Endothelial cell of umbilical vein (primary cell): ENCODE data around the gene PRF1. TPM values are rescaled to one million over a fixed set of nuclear protein-coding genes. Genes with fewer than 3 reads are reported as not detected.

Source experiments
- BruUV-seq: library from RNA; stranded (reverse); fragments of 400-500 nt; replicated peaks from 2 replicates; lab custom pipeline; 2021; lab: Mats Ljungman, UMichigan
- CTCF ChIA-PET: fragments of 300-600, 350-600 bp; sonication (Branson Sonifier 250); formaldehyde crosslinking; loops from one replicate; lab custom pipeline; 2021; ENCODE audit warnings: antibody characterized with exemption, inconsistent platforms; lab: Charles Lee
- POLR2A ChIA-PET: fragments of 300-600, 350-600 bp; sonication (Branson Sonifier 250); formaldehyde crosslinking; loops from one replicate; lab custom pipeline; 2021; ENCODE audit warnings: antibody characterized with exemption, inconsistent platforms; lab: Charles Lee
- DNase-seq: peaks from one replicate; pipeline ENCODE4 v3.0.0-alpha.2; 2011; ENCODE audit warnings: low read depth, low spot score
- FAIRE-seq: peaks from 2 replicates; lab custom pipeline; 2011; peaks lifted over from hg19 to GRCh38; lab: Jason Lieb, UNC
- H2AFZ ChIP-seq: 2 replicates; pipeline ENCODE4 v1.6.0; 2012; ENCODE audit warnings: low read depth, low read length, control low read depth, inconsistent platforms
- H3K27ac ChIP-seq: 2 replicates; pipeline ENCODE4 v1.5.1; 2011; ENCODE audit warnings: low read depth, mild to moderate bottlenecking, control low read depth, low read length, moderate library complexity; ENCODE audit not compliant: insufficient read depth
- H3K27me3 ChIP-seq, 2 experiments: 2 replicates each; pipeline versions ENCODE4 v1.6.0 to v1.6.1; 2011; ENCODE audit warnings: low read length in 2 of 2, mixed read lengths in 1 of 2; ENCODE audit not compliant: control insufficient read depth in 2 of 2, insufficient read depth in 2 of 2
- H3K36me3 ChIP-seq, 2 experiments: 2 replicates in 1 of 2; 3 replicates in 1 of 2; pipeline ENCODE4 v1.5.1; 2011; ENCODE audit warnings: low read length in 2 of 2, mild to moderate bottlenecking in 1 of 2, moderate library complexity in 1 of 2; ENCODE audit not compliant: control insufficient read depth in 2 of 2, insufficient read depth in 2 of 2; ENCODE audit errors: extremely low read depth in 1 of 2
- H3K4me1 ChIP-seq: 3 replicates; pipeline ENCODE4 v1.5.1; 2011; ENCODE audit warnings: mild to moderate bottlenecking, low read length; ENCODE audit not compliant: control insufficient read depth, insufficient read depth; ENCODE audit errors: extremely low read depth
- H3K4me2 ChIP-seq: 2 replicates; pipeline ENCODE4 v1.6.1; 2011; ENCODE audit warnings: low read length, control low read depth, mixed read lengths; ENCODE audit not compliant: insufficient read depth
- H3K4me3 ChIP-seq, 3 experiments: fragments of 200-600 bp in 1 of 3; sonication (generic), shearing (Covaris generic) in 1 of 3; replicated peaks in 1 of 3; 2 replicates each; pipeline ENCODE4 v1.5.1; 2011 to 2016; ENCODE audit warnings: control low read depth in 3 of 3, low read length in 3 of 3, mild to moderate bottlenecking in 2 of 3, inconsistent platforms in 1 of 3, low read depth in 1 of 3, moderate library complexity in 1 of 3; ENCODE audit not compliant: insufficient read depth in 1 of 3
- H3K79me2 ChIP-seq: 2 replicates; pipeline ENCODE4 v1.6.0; 2012; ENCODE audit warnings: low read length, inconsistent platforms; ENCODE audit not compliant: control insufficient read depth, insufficient read depth
- H3K9ac ChIP-seq: replicated peaks from 2 replicates; pipeline ENCODE3; 2011; ENCODE audit warnings: low read length, control low read depth; ENCODE audit not compliant: insufficient read depth; ENCODE audit errors: extremely low read depth
- H3K9me1 ChIP-seq: replicated peaks from 3 replicates; pipeline ENCODE4 v1.6.0; 2011; ENCODE audit warnings: mild to moderate bottlenecking, low read length; ENCODE audit not compliant: control insufficient read depth, insufficient read depth; ENCODE audit errors: extremely low read depth
- H3K9me3 ChIP-seq: replicated peaks from 2 replicates; pipeline ENCODE4 v1.5.1; 2012; ENCODE audit warnings: low read length, inconsistent platforms; ENCODE audit not compliant: control insufficient read depth, insufficient read depth
- H4K20me1 ChIP-seq: replicated peaks from 2 replicates; pipeline ENCODE3; 2011; ENCODE audit warnings: mild to moderate bottlenecking, low read length; ENCODE audit not compliant: control insufficient read depth, insufficient read depth; ENCODE audit errors: extremely low read depth
- CTCF ChIP-seq, 2 donors: IDR thresholded peaks; 1 replicate in 1 of 2; 2 replicates in 1 of 2; pipeline ENCODE4 v1.5.1; 2011; ENCODE audit warnings: low read length in 2 of 2, mild to moderate bottlenecking in 2 of 2, moderate library complexity in 2 of 2, control low read depth in 1 of 2, inconsistent platforms in 1 of 2, low read depth in 1 of 2; ENCODE audit not compliant: insufficient read depth in 1 of 2; ENCODE audit errors: extremely low read depth in 1 of 2
- EZH2 ChIP-seq: IDR thresholded peaks from 2 replicates; pipeline ENCODE4 v1.6.1; 2012; ENCODE audit warnings: borderline replicate concordance, low read depth, mild to moderate bottlenecking, moderate library complexity, low read length, inconsistent platforms; ENCODE audit not compliant: severe bottlenecking
- FOS ChIP-seq: IDR thresholded peaks from 2 replicates; pipeline ENCODE4 v1.6.1; 2011; ENCODE audit warnings: mild to moderate bottlenecking, low read length, moderate library complexity, borderline replicate concordance; ENCODE audit not compliant: insufficient read depth
- GATA2 ChIP-seq: IDR thresholded peaks from 2 replicates; pipeline ENCODE4 v1.7.0; 2011; ENCODE audit warnings: low read depth, mild to moderate bottlenecking, moderate library complexity, mixed read lengths, low read length; ENCODE audit not compliant: insufficient read length, insufficient read depth
- JUN ChIP-seq: IDR thresholded peaks from 2 replicates; pipeline ENCODE4 v1.6.1; 2011; ENCODE audit warnings: borderline replicate concordance, low read depth; ENCODE audit not compliant: insufficient read length, insufficient read depth
- MAX ChIP-seq: IDR thresholded peaks from 2 replicates; pipeline ENCODE4 v1.6.1; 2011; ENCODE audit not compliant: insufficient read depth, insufficient read length
- MYC ChIP-seq: IDR thresholded peaks from one replicate; pipeline ENCODE4 v1.6.1; 2011; ENCODE audit warnings: mild to moderate bottlenecking, low read depth, low read length
- POLR2A ChIP-seq: IDR thresholded peaks from 2 replicates; pipeline ENCODE4 v1.6.1; 2012; ENCODE audit warnings: low read depth, mild to moderate bottlenecking, control low read depth, low read length
- POLR2AphosphoS5 ChIP-seq: IDR thresholded peaks from 2 replicates; pipeline ENCODE4 v1.6.1; 2012; ENCODE audit warnings: low read depth, mild to moderate bottlenecking, control low read depth, low read length, moderate library complexity; ENCODE audit not compliant: insufficient read depth
- dilution Hi-C: fragments of 300-500 bp; cut with MboI; formaldehyde crosslinking; loops from one replicate; pipeline ENCODE4 v1.15.0; 2019; ENCODE audit warnings: low sequenced_read_pairs; ENCODE audit not compliant: extremely low pct_ligation_motif_present
- intact Hi-C: fragments of 100-400 bp; cut with micrococcal nuclease; formaldehyde crosslinking; loops from one replicate; pipeline ENCODE4 v1.10.0; 2022
- polyA plus RNA-seq, 4 experiments: library from polyadenylated mRNA; depleted of rRNA in 3 of 4; stranded (reverse) in 3 of 4; unstranded in 1 of 4; fragments of >200 nt; gene quantifications; 2 replicates each; pipeline versions ENCODE4 v1.2.1 to v1.2.3, GENCODE V29; 2011 to 2012; ENCODE audit warnings: missing spikeins in 1 of 4
- total RNA-seq: library from RNA; stranded (reverse); gene quantifications from 2 replicates; pipeline ENCODE4 v1.2.3, GENCODE V29; 2021

The PRF1 gene
- total and polyA plus RNA-seq, 2 donors (not counting 3 experiments of a cell fraction or from before 2014, with no cell fraction given), result not detected

DNA sequence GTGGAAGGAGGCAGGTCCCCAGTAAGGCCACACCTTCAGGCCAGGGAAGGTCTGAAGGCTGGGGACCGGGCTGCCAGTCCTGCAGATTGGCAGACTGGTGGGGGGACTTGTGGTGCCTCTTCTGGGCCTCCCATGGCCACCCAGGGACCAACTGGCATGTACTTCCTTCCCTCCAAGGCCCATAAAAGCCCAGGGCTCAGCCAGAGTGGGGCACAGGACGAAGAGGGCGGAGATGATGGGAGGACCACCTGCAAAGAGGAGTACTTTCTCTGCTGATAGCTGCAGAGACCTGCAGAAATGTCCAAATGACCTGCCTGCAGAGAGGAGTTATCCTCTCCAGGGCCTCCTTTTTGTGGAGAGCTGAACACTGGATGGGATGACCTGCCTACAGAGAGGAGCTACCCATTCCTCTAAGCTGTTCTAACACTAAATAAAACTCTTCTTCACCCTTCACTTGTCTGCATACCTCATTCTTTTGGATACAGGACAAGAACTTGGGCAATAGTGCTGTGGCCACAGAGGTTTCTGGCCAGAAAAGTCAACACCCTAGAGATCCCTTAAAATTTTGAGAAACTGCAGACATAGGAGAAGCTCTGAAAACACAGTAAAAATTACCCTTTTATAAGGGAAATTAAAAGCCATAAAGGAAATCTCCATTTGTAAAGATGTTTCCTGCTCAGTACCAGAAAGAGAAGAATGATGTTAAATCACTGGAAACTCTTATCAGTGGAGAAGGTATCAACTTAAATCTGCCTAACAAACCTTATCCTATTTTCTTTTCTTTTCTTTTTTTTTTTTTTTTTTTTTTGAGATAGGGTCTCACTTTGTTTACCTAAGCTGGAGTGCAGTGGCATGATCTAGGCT, 20.7 kb upstream of the PRF1 start:
- no peaks in the 10 kb centered on the region for H3K79me2 ChIP-seq
- H4K20me1 ChIP-seq, result no peaks in the 10 kb centered on the region
- H3K27me3 ChIP-seq, result peaks cover 4 to 8% of the 10 kb centered on the region in 2 experiments
- CTCF ChIA-PET, result interaction anchor here (1.1 kb wide), 1 partner anchor 136 kb away, joined by 3 read pairs; no protein-coding TSS in a partner anchor
- no peak overlapping the region for H3K9ac ChIP-seq
- H3K4me2 ChIP-seq, result no peak overlapping the region
- TF ChIP-seq FOS (no peak), GATA2 (no peak), EZH2 (no peak), MYC (no peak), MAX (no peak), POLR2AphosphoS5 (no peak), JUN (no peak), CTCF (IDR thresholded peaks at IDR 0.05; ENCODE audit: extremely low read depth in 1 of 2, insufficient read depth in 1 of 2, low read depth in 1 of 2, low read length in 2 of 2) (no peak), POLR2A (no peak)
- H3K4me3 ChIP-seq, result no peak overlapping the region
- DNase-seq (no peak), FAIRE-seq (no peak)
- dilution Hi-C loops (no loop called here), intact Hi-C loops (no loop called here)
- POLR2A ChIA-PET, result no interaction called here
- H2AFZ ChIP-seq, result no peak overlapping the region
- H3K27ac ChIP-seq, result no peak overlapping the region
- no peaks in the 10 kb centered on the region for H3K9me1 ChIP-seq
- no peaks in the 10 kb centered on the region for H3K4me1 ChIP-seq
- H3K9me3 ChIP-seq, result no peaks in the 10 kb centered on the region
- no TSS peak for BruUV-seq
- H3K36me3 ChIP-seq, result no peaks in the 10 kb centered on the region
